H1 (cell line): Measurements from ENCODE around the gene SLC15A1. TPM values are rescaled to one million over a fixed set of nuclear protein-coding genes. Genes with fewer than 3 reads are reported as not detected.

Experiments used
- CTCF ChIA-PET: fragments of 300-600 bp; sonication (Branson Sonifier 250); formaldehyde crosslinking; loops from one replicate; lab custom pipeline; 2021; ENCODE audit not compliant: partially characterized antibody; lab: Charles Lee
- POLR2A ChIA-PET: fragments of 300-600 bp; sonication (Branson Sonifier 250); formaldehyde crosslinking; loops from one replicate; lab custom pipeline; 2021; ENCODE audit warnings: inconsistent platforms; ENCODE audit not compliant: partially characterized antibody; lab: Charles Lee
- DNase-seq, 2 experiments: peaks; one replicate each; pipeline versions ENCODE4 v3.0.0 to v3.0.0-alpha.2; 2010 to 2022; ENCODE audit warnings: low spot score in 2 of 2, low read depth in 1 of 2, mixed read lengths in 1 of 2
- FAIRE-seq: peaks from 2 replicates; lab custom pipeline; 2011; peaks lifted over from hg19 to GRCh38; lab: Jason Lieb, UNC
- H2AFZ ChIP-seq: 2 replicates; pipeline ENCODE4 v1.8.1; 2012; ENCODE audit warnings: low read length, inconsistent platforms
- H2AK5ac ChIP-seq: 2 replicates; pipeline ENCODE4 v1.6.1; 2013; ENCODE audit warnings: low read depth, low read length
- H2BK120ac ChIP-seq: replicated peaks from 2 replicates; pipeline ENCODE3; 2013; ENCODE audit warnings: low read depth, low read length, inconsistent platforms
- H2BK12ac ChIP-seq: 2 replicates; pipeline ENCODE4 v1.6.1; 2013; ENCODE audit warnings: low read depth, low read length
- H2BK15ac ChIP-seq: 2 replicates; pipeline ENCODE4 v1.6.1; 2013; ENCODE audit warnings: low read length
- H2BK20ac ChIP-seq: 2 replicates; pipeline ENCODE4 v1.6.1; 2013; ENCODE audit warnings: low read length
- H2BK5ac ChIP-seq: 2 replicates; pipeline ENCODE4 v1.6.1; 2013; ENCODE audit warnings: low read depth, low read length
- H3K14ac ChIP-seq: 2 replicates; pipeline ENCODE4 v1.6.1; 2013; ENCODE audit warnings: inconsistent platforms; ENCODE audit not compliant: insufficient read length
- H3K18ac ChIP-seq: 2 replicates; pipeline ENCODE4 v1.6.1; 2013; ENCODE audit warnings: low read length; ENCODE audit errors: extremely low read depth
- H3K23ac ChIP-seq: 2 replicates; pipeline ENCODE4 v1.6.1; 2013; ENCODE audit warnings: inconsistent platforms; ENCODE audit not compliant: insufficient read length
- H3K23me2 ChIP-seq: 2 replicates; pipeline ENCODE4 v1.6.1; 2013; ENCODE audit warnings: low read depth, low read length
- H3K27ac ChIP-seq: 2 replicates; pipeline ENCODE4 v1.6.1; 2011; ENCODE audit warnings: low read depth, low read length, inconsistent platforms
- H3K27me3 ChIP-seq, 4 experiments: replicated peaks in 1 of 4; 1 replicate in 1 of 4; 2 replicates in 3 of 4; pipeline versions ENCODE4 v1.6.1 to v1.8.1; 2011 to 2013; ENCODE audit warnings: low read length in 3 of 4, mild to moderate bottlenecking in 3 of 4, inconsistent platforms in 2 of 4, mixed read lengths in 2 of 4, moderate library complexity in 1 of 4; ENCODE audit not compliant: control insufficient read depth in 3 of 4, insufficient read depth in 3 of 4; ENCODE audit errors: extremely low read depth in 1 of 4
- H3K36me3 ChIP-seq, 4 experiments: 2 replicates each; pipeline versions ENCODE4 v1.6.1 to v1.8.1; 2011 to 2013; ENCODE audit warnings: mild to moderate bottlenecking in 4 of 4, low read length in 3 of 4, moderate library complexity in 2 of 4, control low read depth in 1 of 4, inconsistent platforms in 1 of 4; ENCODE audit not compliant: insufficient read depth in 4 of 4, control insufficient read depth in 2 of 4
- H3K4ac ChIP-seq: replicated peaks from 2 replicates; pipeline ENCODE3; 2013; ENCODE audit warnings: low read length, low read depth, mixed read lengths, inconsistent platforms; ENCODE audit not compliant: insufficient read length
- H3K4me1 ChIP-seq, 4 experiments: replicated peaks in 1 of 4; 1 replicate in 1 of 4; 2 replicates in 3 of 4; pipeline versions ENCODE4 v1.6.1 to v1.8.1; 2011 to 2013; ENCODE audit warnings: low read length in 3 of 4, inconsistent platforms in 2 of 4, mixed read lengths in 1 of 4; ENCODE audit not compliant: insufficient read depth in 4 of 4, control insufficient read depth in 3 of 4
- H3K4me2 ChIP-seq, 2 experiments: 2 replicates each; pipeline versions ENCODE4 v1.6.1 to v1.8.1; 2011 to 2013; ENCODE audit warnings: low read depth in 2 of 2, low read length in 2 of 2, control low read depth in 1 of 2, inconsistent platforms in 1 of 2, mild to moderate bottlenecking in 1 of 2; ENCODE audit not compliant: insufficient read depth in 1 of 2
- H3K4me3 ChIP-seq, 4 experiments: fragments of 200-600, 300-600 bp in 1 of 4; sonication (generic), shearing (Covaris generic), sonication (Bioruptor Twin) in 1 of 4; 2 replicates each; pipeline versions ENCODE4 v1.5.1 to v1.8.1; 2011 to 2016; ENCODE audit warnings: low read length in 4 of 4, low read depth in 3 of 4, control low read depth in 2 of 4, inconsistent platforms in 2 of 4, mild to moderate bottlenecking in 2 of 4, mixed read lengths in 1 of 4, moderate library complexity in 1 of 4; ENCODE audit not compliant: insufficient read depth in 2 of 4; ENCODE audit errors: extremely low read depth in 1 of 4
- H3K56ac ChIP-seq: replicated peaks from 2 replicates; pipeline ENCODE3; 2013; ENCODE audit warnings: low read depth, mild to moderate bottlenecking, mixed read lengths, low read length, inconsistent platforms; ENCODE audit not compliant: insufficient read length
- H3K79me1 ChIP-seq: 2 replicates; pipeline ENCODE4 v1.6.1; 2013; ENCODE audit warnings: low read depth, low read length, control low read depth
- H3K79me2 ChIP-seq, 2 experiments: 2 replicates each; pipeline versions ENCODE4 v1.6.1 to v1.8.1; 2012 to 2013; ENCODE audit warnings: low read length in 2 of 2, mild to moderate bottlenecking in 2 of 2, inconsistent platforms in 1 of 2; ENCODE audit not compliant: insufficient read depth in 2 of 2, control insufficient read depth in 1 of 2
- H3K9ac ChIP-seq, 4 experiments: replicated peaks in 1 of 4; 1 replicate in 1 of 4; 2 replicates in 3 of 4; pipeline versions ENCODE4 v1.6.1 to v1.8.1; 2011 to 2013; ENCODE audit warnings: low read depth in 3 of 4, low read length in 3 of 4, control low read depth in 2 of 4, mild to moderate bottlenecking in 2 of 4, moderate library complexity in 2 of 4, inconsistent platforms in 1 of 4; ENCODE audit errors: extremely low read depth in 1 of 4
- H3K9me3 ChIP-seq, 2 experiments: 2 replicates each; pipeline versions ENCODE4 v1.6.1 to v1.8.1; 2012 to 2013; ENCODE audit warnings: mild to moderate bottlenecking in 2 of 2, moderate library complexity in 2 of 2, control low read depth in 1 of 2, inconsistent platforms in 1 of 2, low read depth in 1 of 2, low read length in 1 of 2, mixed read lengths in 1 of 2; ENCODE audit not compliant: insufficient read depth in 2 of 2
- H4K20me1 ChIP-seq, 2 experiments: replicated peaks in 1 of 2; 2 replicates each; pipeline versions ENCODE3 to v1.8.1; 2011 to 2013; ENCODE audit warnings: inconsistent platforms in 2 of 2, low read length in 2 of 2, mild to moderate bottlenecking in 1 of 2; ENCODE audit not compliant: insufficient read depth in 2 of 2, control insufficient read depth in 1 of 2
- H4K5ac ChIP-seq: 2 replicates; pipeline ENCODE4 v1.6.1; 2013; ENCODE audit warnings: low read length, low read depth, mixed read lengths, inconsistent platforms; ENCODE audit not compliant: insufficient read length
- H4K8ac ChIP-seq: 2 replicates; pipeline ENCODE4 v1.8.0; 2013; ENCODE audit warnings: mild to moderate bottlenecking, moderate library complexity, low read length, inconsistent platforms; ENCODE audit not compliant: insufficient read depth; ENCODE audit errors: extremely low read depth
- H4K91ac ChIP-seq: replicated peaks from 2 replicates; pipeline ENCODE3; 2013; ENCODE audit warnings: low read length, mixed read lengths, inconsistent platforms; ENCODE audit not compliant: insufficient read length
- CHD2 ChIP-seq: IDR thresholded peaks from 2 replicates; pipeline ENCODE4 v1.6.1; 2012; ENCODE audit warnings: low read length, improper control_type of control experiment
- RAD21 ChIP-seq, 2 experiments: IDR thresholded peaks in 1 of 2; conservative IDR thresholded peaks in 1 of 2; 2 replicates each; pipeline ENCODE4 v1.6.1; 2011; ENCODE audit warnings: low read depth in 2 of 2, low read length in 2 of 2, improper control_type of control experiment in 1 of 2, inconsistent platforms in 1 of 2, mild to moderate bottlenecking in 1 of 2, moderate library complexity in 1 of 2
- WGBS, 2 experiments: shearing (Covaris generic) in 1 of 2; methylation state at CpG; one replicate each; pipeline versions ENCODE4 v1.1.6 to v1.1.7; 2013 to 2015; ENCODE audit warnings: low lambda C conversion rate in 2 of 2, mixed read lengths in 2 of 2, inconsistent platforms in 1 of 2, low coverage in 1 of 2, missing lambda C conversion rate in 1 of 2; ENCODE audit not compliant: insufficient replicate concordance in 2 of 2, insufficient coverage in 1 of 2, insufficient read length in 1 of 2; ENCODE audit errors: extremely low coverage in 1 of 2, missing lambda C conversion rate in 1 of 2; 5-methylcytosine and 5-hydroxymethylcytosine counted together
- polyA plus RNA-seq, 7 experiments: library from polyadenylated mRNA; depleted of rRNA in 3 of 7; stranded (reverse) in 5 of 7; unstranded in 2 of 7; fragments of >200 nt in 5 of 7; fragments of 200-250 nt in 2 of 7; gene quantifications; 1 replicate in 5 of 7; 2 replicates in 1 of 7; 4 replicates in 1 of 7; pipeline versions ENCODE4 v1.2.1 to v1.2.3, GENCODE V29; 2011 to 2013; ENCODE audit warnings: missing spikeins in 2 of 7, mixed read lengths in 2 of 7
- total RNA-seq: library from RNA; stranded (reverse); fragmentation: NEBNext Ultra II Directional; extraction: Animal tissue kit (Norgen Biotek cat#: 25700); gene quantifications from 2 replicates; pipeline ENCODE4 v1.2.1, GENCODE V29; 2021
- TF ChIP-seq, protein P1 (sequence below), 3 experiments: IDR thresholded peaks; 1 replicate in 2 of 3; 2 replicates in 1 of 3; pipeline versions ENCODE4 v1.5.1 to v1.6.1; 2011; ENCODE audit warnings: low read length in 3 of 3, mild to moderate bottlenecking in 3 of 3, inconsistent platforms in 2 of 3, low read depth in 1 of 3, moderate library complexity in 1 of 3; ENCODE audit not compliant: insufficient read depth in 1 of 3; ENCODE audit errors: control extremely low read depth in 1 of 3

SLC15A1 gene
- total and polyA plus RNA-seq, 2 of the 8 experiments (the other 6 are each of a cell fraction or from before 2014, with no cell fraction given): 1.3 to 2.4 TPM

DNA sequence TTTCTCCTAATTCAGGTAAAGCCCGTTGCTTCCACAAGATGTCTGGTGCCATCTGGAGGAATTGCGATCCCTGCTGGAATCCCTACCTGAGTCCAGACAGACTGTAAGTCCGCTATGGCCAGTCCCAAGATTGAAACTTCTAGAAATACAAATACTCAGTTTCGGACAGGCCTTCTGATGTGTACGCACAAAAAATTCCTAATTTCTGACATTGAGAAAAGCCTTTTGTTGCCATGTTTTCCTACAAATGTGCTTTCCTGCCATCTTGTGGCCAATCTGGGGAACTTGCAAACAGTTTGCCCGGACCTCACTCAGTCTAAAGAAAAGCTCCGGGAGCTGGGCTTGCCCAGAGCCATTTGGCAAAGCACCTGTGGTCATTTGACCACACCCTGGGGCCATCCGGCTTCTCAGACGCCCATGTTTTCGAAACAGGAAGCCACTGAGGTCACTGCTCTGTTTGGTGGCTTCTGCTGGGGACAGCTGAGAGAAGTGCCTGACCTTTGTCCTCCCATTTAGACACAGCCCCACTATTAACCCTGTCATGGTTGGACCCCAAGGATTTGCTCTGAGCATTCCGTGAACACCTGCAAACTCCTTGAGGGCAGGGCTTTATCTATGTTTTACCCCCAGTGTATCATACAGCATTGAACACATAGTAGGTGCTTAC, 79.4 kb downstream of the SLC15A1 start:
- Histone ChIP-seq H2BK15ac (no peak overlapping the region), H4K8ac (no peak overlapping the region), H2BK5ac (no peak overlapping the region), H3K4ac (peak overlapping the region; percentile 64), H3K4me1 (peaks cover 0 to 3% (median 1%) of the 10 kb centered on the region in 4 experiments; a peak in 2 of 7 replicates), H3K79me2 (no peaks in the 10 kb centered on the region), H3K9me3 (no peaks in the 10 kb centered on the region), H3K9ac (no peak overlapping the region), H3K23ac (no peak overlapping the region), H4K20me1 (no peaks in the 10 kb centered on the region), H3K4me3 (peak overlapping the region in 3 of 4 experiments; percentile 5 to 34 (median 7); a peak in 2 of 8 replicates), H4K5ac (no peak overlapping the region), H3K27me3 (no peaks in the 10 kb centered on the region), H2AK5ac (no peak overlapping the region), H3K4me2 (peak overlapping the region; percentile 22 to 36; a peak in 1 of 4 replicates), H2AFZ (peak overlapping the region; percentile 98), H3K79me1 (no peaks in the 10 kb centered on the region), H3K27ac (no peak overlapping the region)
- peak; percentile 15 to 76 for DNase-seq
- POLR2A ChIA-PET: no interaction called here
- FAIRE-seq: peak; percentile 100
- WGBS, 2 experiments: 39% methylated on average over 11 of the region's 11 CpGs; no CpG with 5 or more reads in 1 of the 2 experiments
- CTCF ChIA-PET: interaction anchor here (0.6 to 3.4 kb wide), 49 partner anchors 8 to 1838 kb away, joined by 3 to 32 read pairs (median 4); no protein-coding TSS in a partner anchor
- TF ChIP-seq CHD2 (no peak), RAD21 (IDR thresholded peaks at IDR 0.05 in 1 of 2, conservative IDR thresholded peaks at IDR 0.05 in 1 of 2; ENCODE audit: low read depth in 2 of 2, low read length in 2 of 2) (peak; percentile 78 to 80)
- TF ChIP-seq, protein P1, sequence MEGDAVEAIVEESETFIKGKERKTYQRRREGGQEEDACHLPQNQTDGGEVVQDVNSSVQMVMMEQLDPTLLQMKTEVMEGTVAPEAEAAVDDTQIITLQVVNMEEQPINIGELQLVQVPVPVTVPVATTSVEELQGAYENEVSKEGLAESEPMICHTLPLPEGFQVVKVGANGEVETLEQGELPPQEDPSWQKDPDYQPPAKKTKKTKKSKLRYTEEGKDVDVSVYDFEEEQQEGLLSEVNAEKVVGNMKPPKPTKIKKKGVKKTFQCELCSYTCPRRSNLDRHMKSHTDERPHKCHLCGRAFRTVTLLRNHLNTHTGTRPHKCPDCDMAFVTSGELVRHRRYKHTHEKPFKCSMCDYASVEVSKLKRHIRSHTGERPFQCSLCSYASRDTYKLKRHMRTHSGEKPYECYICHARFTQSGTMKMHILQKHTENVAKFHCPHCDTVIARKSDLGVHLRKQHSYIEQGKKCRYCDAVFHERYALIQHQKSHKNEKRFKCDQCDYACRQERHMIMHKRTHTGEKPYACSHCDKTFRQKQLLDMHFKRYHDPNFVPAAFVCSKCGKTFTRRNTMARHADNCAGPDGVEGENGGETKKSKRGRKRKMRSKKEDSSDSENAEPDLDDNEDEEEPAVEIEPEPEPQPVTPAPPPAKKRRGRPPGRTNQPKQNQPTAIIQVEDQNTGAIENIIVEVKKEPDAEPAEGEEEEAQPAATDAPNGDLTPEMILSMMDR (IDR thresholded peaks at IDR 0.05; ENCODE audit: control extremely low read depth in 1 of 3, insufficient read depth in 1 of 3, low read depth in 1 of 3, low read length in 3 of 3): peak; percentile 41 to 87 (median 68)
- TF ChIP-seq, all 59 proteins: peak for 2
- no peak overlapping the region for H2BK120ac ChIP-seq
- no peak overlapping the region for H2BK12ac ChIP-seq
- no peaks in the 10 kb centered on the region for H3K36me3 ChIP-seq
- no peak overlapping the region for H3K14ac ChIP-seq
- H3K56ac ChIP-seq: no peak overlapping the region
- H2BK20ac ChIP-seq: 0 out of 2 replicates have a peak overlapping the region, but pooled peaks have one; percentile 69
- no peak overlapping the region for H3K18ac ChIP-seq
- peaks cover 2% of the 10 kb centered on the region; the same call in 1 of the 2 replicates for H3K23me2 ChIP-seq
- no peak overlapping the region for H4K91ac ChIP-seq
